MM.1S (cell line): ENCODE results near the gene PGRMC2.

Experiments used
- DNase-seq: peaks from one replicate; pipeline ENCODE4 v3.0.0-alpha.2; 2015
- H2AFZ ChIP-seq: fragments of 300-600 bp; sonication (generic); 2 replicates; pipeline ENCODE4 v1.6.0; 2016; ENCODE audit warnings: antibody characterized with exemption, low read length
- H3F3A ChIP-seq: fragments of 300-600 bp; sonication (generic); 2 replicates; pipeline ENCODE4 v1.6.1; 2016; ENCODE audit warnings: mild to moderate bottlenecking, antibody characterized with exemption, low read length, moderate library complexity, mixed read lengths; ENCODE audit not compliant: insufficient read depth
- H3K27ac ChIP-seq: fragments of 300-600 bp; sonication (generic); 2 replicates; pipeline ENCODE4 v1.5.1; 2016; ENCODE audit warnings: mild to moderate bottlenecking, low read length
- H3K27me3 ChIP-seq: fragments of 300-600 bp; sonication (generic); replicated peaks from 2 replicates; pipeline ENCODE4 v1.6.0; 2016; ENCODE audit warnings: low read length; ENCODE audit not compliant: insufficient read depth
- H3K36me3 ChIP-seq: fragments of 300-600 bp; sonication (generic); replicated peaks from 2 replicates; pipeline ENCODE4 v1.6.1; 2016; ENCODE audit warnings: mild to moderate bottlenecking, low read length, mixed read lengths; ENCODE audit not compliant: insufficient read depth
- H3K4me1 ChIP-seq: fragments of 300-600 bp; sonication (generic); 2 replicates; pipeline ENCODE4 v1.6.1; 2016; ENCODE audit warnings: low read length, mixed read lengths
- H3K4me2 ChIP-seq: fragments of 300-600 bp; sonication (generic); 2 replicates; pipeline ENCODE4 v1.6.0; 2016; ENCODE audit warnings: low read depth, low read length
- H3K4me3 ChIP-seq: fragments of 300-600 bp; sonication (generic); 2 replicates; pipeline ENCODE4 v1.5.1; 2016; ENCODE audit warnings: low read length, mixed read lengths
- H3K79me2 ChIP-seq: fragments of 300-600 bp; sonication (generic); 2 replicates; pipeline ENCODE4 v1.6.1; 2016; ENCODE audit warnings: mixed run types, low read length, mixed read lengths
- H3K9ac ChIP-seq: fragments of 300-600 bp; sonication (generic); 2 replicates; pipeline ENCODE4 v1.6.1; 2016; ENCODE audit warnings: low read length, mixed read lengths
- H3K9me2 ChIP-seq: fragments of 300-600 bp; sonication (generic); replicated peaks from 2 replicates; pipeline ENCODE4 v1.6.1; 2016; ENCODE audit warnings: mild to moderate bottlenecking, low read length, mixed read lengths; ENCODE audit not compliant: insufficient read depth
- H3K9me3 ChIP-seq: fragments of 300-600 bp; sonication (generic); replicated peaks from 2 replicates; pipeline ENCODE4 v1.6.1; 2016; ENCODE audit warnings: mild to moderate bottlenecking, low read length, mixed read lengths; ENCODE audit not compliant: insufficient read depth
- H4K20me1 ChIP-seq: fragments of 300-600 bp; sonication (generic); 2 replicates; pipeline ENCODE4 v1.6.1; 2016; ENCODE audit warnings: mild to moderate bottlenecking, low read length, moderate library complexity, mixed read lengths; ENCODE audit not compliant: insufficient read depth
- CTCF ChIP-seq: fragments of 300-600 bp; sonication (generic); IDR thresholded peaks from 2 replicates; pipeline ENCODE4 v1.5.1; 2016; ENCODE audit warnings: antibody characterized with exemption, low read length, mixed read lengths
- EZH2 ChIP-seq: fragments of 300-600 bp; sonication (generic); optimal IDR thresholded peaks from 2 replicates; pipeline ENCODE3; 2017; ENCODE audit warnings: low read depth, mild to moderate bottlenecking, antibody characterized with exemption, low read length, mixed read lengths
- EZH2phosphoT487 ChIP-seq: fragments of 300-600 bp; sonication (generic); IDR thresholded peaks from 2 replicates; pipeline ENCODE4 v1.6.1; 2018; ENCODE audit warnings: antibody characterized with exemption, low read length

The PGRMC2 gene

DNA sequence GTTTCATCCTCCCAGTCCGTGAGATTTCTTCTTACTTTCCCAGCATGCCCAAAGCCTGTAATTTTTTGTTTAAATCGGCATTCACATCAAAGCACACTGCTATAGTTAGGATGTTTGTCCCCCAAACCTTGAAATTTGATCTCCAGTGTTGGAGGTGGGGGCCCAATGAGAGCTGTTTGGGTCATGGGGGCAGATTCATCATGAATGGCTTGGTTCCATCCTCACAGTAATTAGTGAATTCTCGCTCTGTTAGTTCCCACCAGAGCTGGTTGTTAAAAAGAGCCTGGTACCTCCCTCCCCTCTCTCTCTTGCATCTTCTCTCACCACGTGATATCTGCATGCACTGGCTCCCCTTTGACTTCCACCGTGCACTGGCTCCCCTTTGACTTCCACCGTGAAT, 40.5 kb upstream of the PGRMC2 start:
- TF ChIP-seq EZH2, result no peak
- no peak for TF ChIP-seq EZH2phosphoT487
- Histone ChIP-seq H3K9me2 (no peaks in the 10 kb centered on the region), H3K79me2 (no peaks in the 10 kb centered on the region), H3K4me2 (no peak overlapping the region), H3K9ac (no peak overlapping the region), H3F3A (no peaks in the 10 kb centered on the region), H3K36me3 (no peaks in the 10 kb centered on the region), H3K4me3 (no peak overlapping the region), H4K20me1 (no peaks in the 10 kb centered on the region), H3K4me1 (no peaks in the 10 kb centered on the region), H2AFZ (no peak overlapping the region), H3K27me3 (no peaks in the 10 kb centered on the region), H3K9me3 (no peaks in the 10 kb centered on the region), H3K27ac (no peak overlapping the region)
- DNase-seq, result no peak

- Histone ChIP-seq H3K4me1 (no peaks in the 10 kb centered on the region), H3K79me2 (no peaks in the 10 kb centered on the region), H3K9me3 (no peaks in the 10 kb centered on the region), H3K36me3 (no peaks in the 10 kb centered on the region), H4K20me1 (no peaks in the 10 kb centered on the region), H3K4me2 (no peak overlapping the region), H3K4me3 (no peak overlapping the region), H3F3A (no peaks in the 10 kb centered on the region), H3K27ac (no peak overlapping the region), H3K9me2 (no peaks in the 10 kb centered on the region), H3K9ac (no peak overlapping the region), H2AFZ (no peak overlapping the region), H3K27me3 (no peaks in the 10 kb centered on the region)
- no peak for DNase-seq
- TF ChIP-seq CTCF, result no peak
- no peak for TF ChIP-seq EZH2phosphoT487
- no peak for TF ChIP-seq EZH2
Measured at GRCh38 chr4:128323401-128323800, 35.8 kb upstream of the PGRMC2 start.

DNA sequence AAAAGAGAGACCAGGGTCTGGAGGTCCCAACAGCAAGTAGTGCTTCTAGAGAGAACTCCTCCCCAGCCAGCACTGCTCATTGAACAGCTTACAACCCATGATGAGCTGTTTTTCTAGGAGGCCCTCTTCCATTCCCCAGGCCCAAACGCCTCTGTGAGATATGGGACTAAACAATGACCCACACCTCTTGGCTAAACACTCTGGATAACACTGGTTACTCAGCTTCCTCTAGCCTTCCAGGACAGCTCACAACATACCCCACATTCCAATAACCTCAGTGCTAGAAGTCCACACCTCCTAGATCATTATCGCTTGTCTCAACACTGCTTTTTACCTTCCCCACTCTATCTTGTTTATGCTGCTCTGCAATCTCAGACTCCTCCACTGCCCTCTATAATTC, 35.4 kb upstream of the PGRMC2 start:
- DNase-seq, result no peak
- Histone ChIP-seq H3K9me3 (no peaks in the 10 kb centered on the region), H3K79me2 (no peaks in the 10 kb centered on the region), H3K4me1 (no peaks in the 10 kb centered on the region), H3K4me2 (no peak overlapping the region), H4K20me1 (no peaks in the 10 kb centered on the region), H3K9ac (no peak overlapping the region), H3K27me3 (no peaks in the 10 kb centered on the region), H3K9me2 (no peaks in the 10 kb centered on the region), H3F3A (no peaks in the 10 kb centered on the region), H3K27ac (no peak overlapping the region), H3K4me3 (no peak overlapping the region), H2AFZ (no peak overlapping the region), H3K36me3 (no peaks in the 10 kb centered on the region)
- TF ChIP-seq EZH2, result no peak

GRCh38 chr4:128322311-128322710, 34.7 kb upstream of the PGRMC2 start:
- no peak overlapping the region for H3K4me2 ChIP-seq
- no peak overlapping the region for H2AFZ ChIP-seq
- no peak for DNase-seq

More at GRCh38 chr4:128322311-128322710, 34.7 kb upstream of the PGRMC2 start:
- H3K9me3 ChIP-seq, result no peaks in the 10 kb centered on the region
- no peak overlapping the region for H3K27ac ChIP-seq
- TF ChIP-seq EZH2, result no peak
- no peak for TF ChIP-seq CTCF
- no peak for TF ChIP-seq EZH2phosphoT487
- H3K9me2 ChIP-seq, result no peaks in the 10 kb centered on the region
- H3K27me3 ChIP-seq, result no peaks in the 10 kb centered on the region
- H3K4me1 ChIP-seq, result no peaks in the 10 kb centered on the region
- no peaks in the 10 kb centered on the region for H4K20me1 ChIP-seq
- H3K79me2 ChIP-seq, result no peaks in the 10 kb centered on the region
- no peaks in the 10 kb centered on the region for H3F3A ChIP-seq
- no peak overlapping the region for H3K4me3 ChIP-seq
- no peak overlapping the region for H3K9ac ChIP-seq
- H3K36me3 ChIP-seq, result no peaks in the 10 kb centered on the region
